Fibroblast of lung (primary cell): ENCODE results near the gene OTOL1. TPM values are rescaled to one million over a fixed set of nuclear protein-coding genes. Genes with fewer than 3 reads are reported as not detected.
"Not testable (repeated sequence)": the region's sequence is repeated elsewhere in the genome, so short reads cannot be mapped to it uniquely, and the experiment has no call there.

Experiments
- DNase-seq, 2 donors: peaks; one replicate each; pipeline versions ENCODE4 v3.0.0 to v3.0.0-alpha.2; 2010; ENCODE audit warnings: low read depth in 2 of 2
- H2AFZ ChIP-seq: 2 replicates; pipeline ENCODE4 v1.5.1; 2012; ENCODE audit warnings: low read length, control low read depth, inconsistent platforms
- H3K27ac ChIP-seq: 2 replicates; pipeline ENCODE4 v1.5.1; 2011; ENCODE audit warnings: low read length, control low read depth; ENCODE audit not compliant: insufficient read depth
- H3K27me3 ChIP-seq: 2 replicates; pipeline ENCODE4 v1.5.1; 2011; ENCODE audit warnings: mild to moderate bottlenecking, low read length; ENCODE audit not compliant: control insufficient read depth, insufficient read depth
- H3K36me3 ChIP-seq: 2 replicates; pipeline ENCODE4 v1.5.1; 2011; ENCODE audit warnings: low read length; ENCODE audit not compliant: control insufficient read depth, insufficient read depth
- H3K4me1 ChIP-seq: 2 replicates; pipeline ENCODE4 v1.5.1; 2011; ENCODE audit warnings: low read length; ENCODE audit not compliant: control insufficient read depth, insufficient read depth; ENCODE audit errors: extremely low read depth
- H3K4me2 ChIP-seq: 2 replicates; pipeline ENCODE4 v1.5.1; 2011; ENCODE audit warnings: low read length, control low read depth; ENCODE audit not compliant: insufficient read depth; ENCODE audit errors: extremely low read depth
- H3K4me3 ChIP-seq, 4 experiments: fragments of 200-600 bp in 1 of 4; sonication (generic) in 1 of 4; replicated peaks in 1 of 4; 2 replicates each; pipeline ENCODE4 v1.5.1; 2011 to 2016; ENCODE audit warnings: low read length in 4 of 4, low read depth in 3 of 4, mild to moderate bottlenecking in 3 of 4, control low read depth in 2 of 4, inconsistent platforms in 1 of 4, mixed read lengths in 1 of 4; ENCODE audit not compliant: insufficient read depth in 1 of 4; ENCODE audit errors: control extremely low read depth in 1 of 4
- H3K79me2 ChIP-seq: 2 replicates; pipeline ENCODE4 v1.5.1; 2012; ENCODE audit warnings: mild to moderate bottlenecking, low read length, inconsistent platforms; ENCODE audit not compliant: control insufficient read depth, insufficient read depth
- H3K9ac ChIP-seq: 2 replicates; pipeline ENCODE4 v1.5.1; 2011; ENCODE audit warnings: mild to moderate bottlenecking, low read length, control low read depth; ENCODE audit not compliant: insufficient read depth
- H3K9me3 ChIP-seq: 2 replicates; pipeline ENCODE4 v1.5.1; 2012; ENCODE audit warnings: low read depth, low read length; ENCODE audit not compliant: control insufficient read depth, insufficient read depth
- H4K20me1 ChIP-seq: 2 replicates; pipeline ENCODE4 v1.5.1; 2011; ENCODE audit warnings: low read length; ENCODE audit not compliant: control insufficient read depth, insufficient read depth; ENCODE audit errors: extremely low read depth
- CTCF ChIP-seq, 2 donors: IDR thresholded peaks in 1 of 2; conservative IDR thresholded peaks in 1 of 2; 1 replicate in 1 of 2; 2 replicates in 1 of 2; pipeline ENCODE4 v1.5.1; 2011 to 2012; ENCODE audit warnings: low read length in 2 of 2, control low read depth in 1 of 2, inconsistent platforms in 1 of 2, low read depth in 1 of 2, mild to moderate bottlenecking in 1 of 2
- EZH2 ChIP-seq: IDR thresholded peaks from 2 replicates; pipeline ENCODE4 v1.5.1; 2012; ENCODE audit warnings: low read length, control low read depth, mild to moderate bottlenecking; ENCODE audit errors: missing control alignments
- polyA plus RNA-seq, 2 donors: library from polyadenylated mRNA; depleted of rRNA in 1 of 2; stranded (reverse) in 1 of 2; unstranded in 1 of 2; fragments of >200 nt; gene quantifications; 2 replicates each; pipeline ENCODE4 v1.2.1, GENCODE V29; 2011 to 2012; ENCODE audit warnings: missing spikeins in 1 of 2
- total RNA-seq: library from RNA; depleted of rRNA; stranded (reverse); fragments of >200 nt; gene quantifications from 2 replicates; pipeline ENCODE4 v1.2.1, GENCODE V29; 2014

Gene OTOL1
- total and polyA plus RNA-seq, 2 donors (not counting 1 experiment from before 2014, with no cell fraction given): not detected

GRCh38 chr3:161475206-161475605, 21.4 kb upstream of the OTOL1 start:
- H3K27ac ChIP-seq: no peak overlapping the region
- H3K36me3 ChIP-seq: no peaks in the 10 kb centered on the region
- no peaks in the 10 kb centered on the region for H3K79me2 ChIP-seq
- no peak overlapping the region for H2AFZ ChIP-seq
- no peaks in the 10 kb centered on the region for H4K20me1 ChIP-seq
- no peaks in the 10 kb centered on the region for H3K27me3 ChIP-seq
- no peak overlapping the region for H3K4me3 ChIP-seq
- H3K4me1 ChIP-seq: no peaks in the 10 kb centered on the region
- no peaks in the 10 kb centered on the region for H3K9me3 ChIP-seq
- TF ChIP-seq CTCF (conservative IDR thresholded peaks at IDR 0.05 in 1 of 2, IDR thresholded peaks at IDR 0.05 in 1 of 2; ENCODE audit: low read depth in 1 of 2, low read length in 2 of 2) (no peak), EZH2 (no peak)
- H3K9ac ChIP-seq: no peak overlapping the region
- DNase-seq: no peak
- no peak overlapping the region for H3K4me2 ChIP-seq

GRCh38 chr3:161475905-161476304, 20.7 kb upstream of the OTOL1 start:
- Histone ChIP-seq H3K27ac (no peak overlapping the region), H3K27me3 (no peaks in the 10 kb centered on the region), H3K36me3 (no peaks in the 10 kb centered on the region), H3K79me2 (no peaks in the 10 kb centered on the region), H4K20me1 (no peaks in the 10 kb centered on the region), H3K4me1 (no peaks in the 10 kb centered on the region), H3K9me3 (no peaks in the 10 kb centered on the region), H3K9ac (no peak overlapping the region), H2AFZ (no peak overlapping the region), H3K4me3 (no peak overlapping the region), H3K4me2 (no peak overlapping the region)
- peak in 1 of 2 donors; percentile 55 for DNase-seq
- no peak for TF ChIP-seq EZH2
- TF ChIP-seq CTCF (conservative IDR thresholded peaks at IDR 0.05 in 1 of 2, IDR thresholded peaks at IDR 0.05 in 1 of 2; ENCODE audit: low read depth in 1 of 2, low read length in 2 of 2): no peak

GRCh38 chr3:161484226-161484625, 12.4 kb upstream of the OTOL1 start:
- no peak for TF ChIP-seq EZH2
- TF ChIP-seq CTCF (conservative IDR thresholded peaks at IDR 0.05 in 1 of 2, IDR thresholded peaks at IDR 0.05 in 1 of 2; ENCODE audit: low read depth in 1 of 2, low read length in 2 of 2): no peak
- no peaks in the 10 kb centered on the region for H3K79me2 ChIP-seq
- DNase-seq: no peak

GRCh38 chr3:161488284-161488683, 8.3 kb upstream of the OTOL1 start:
- not testable (repeated sequence) for H3K4me3 ChIP-seq, H3K36me3 ChIP-seq, H3K27me3 ChIP-seq, DNase-seq, H3K27ac ChIP-seq, H3K9me3 ChIP-seq, H3K4me2 ChIP-seq, H2AFZ ChIP-seq, H3K9ac ChIP-seq, H4K20me1 ChIP-seq, H3K4me1 ChIP-seq, H3K79me2 ChIP-seq

More at GRCh38 chr3:161484226-161484625, 12.4 kb upstream of the OTOL1 start:
- no peak overlapping the region for H2AFZ ChIP-seq
- no peaks in the 10 kb centered on the region for H3K4me1 ChIP-seq
- H4K20me1 ChIP-seq: no peaks in the 10 kb centered on the region
- no peak overlapping the region for H3K4me3 ChIP-seq
- no peaks in the 10 kb centered on the region for H3K36me3 ChIP-seq
- H3K4me2 ChIP-seq: no peak overlapping the region
- H3K9me3 ChIP-seq: no peaks in the 10 kb centered on the region
- H3K27ac ChIP-seq: no peak overlapping the region
- H3K9ac ChIP-seq: no peak overlapping the region
- no peaks in the 10 kb centered on the region for H3K27me3 ChIP-seq
